Adipocyte (in vitro differentiated cells): ENCODE results near the gene HHLA2.

Source experiments
- DNase-seq: peaks from one replicate; pipeline ENCODE4 v3.0.0-alpha.2; 2015; ENCODE audit warnings: low read depth
- H3K27me3 ChIP-seq: replicated peaks from 2 replicates; pipeline ENCODE4 v1.7.0; 2013; ENCODE audit warnings: mild to moderate bottlenecking, low read length, moderate library complexity; ENCODE audit not compliant: control insufficient read depth, insufficient read depth
- H3K36me3 ChIP-seq: 2 replicates; pipeline ENCODE4 v1.7.0; 2013; ENCODE audit warnings: low read length, mild to moderate bottlenecking, moderate library complexity; ENCODE audit not compliant: control insufficient read depth, insufficient read depth, severe bottlenecking
- H3K4me1 ChIP-seq: 2 replicates; pipeline ENCODE4 v1.7.0; 2013; ENCODE audit warnings: mild to moderate bottlenecking, low read length, moderate library complexity; ENCODE audit not compliant: control insufficient read depth, insufficient read depth
- H3K4me3 ChIP-seq: 2 replicates; pipeline ENCODE4 v1.7.0; 2013; ENCODE audit warnings: mild to moderate bottlenecking, low read length, moderate library complexity
- H3K9ac ChIP-seq: 2 replicates; pipeline ENCODE4 v1.7.0; 2013; ENCODE audit warnings: mild to moderate bottlenecking, low read length, moderate library complexity
- H3K9me3 ChIP-seq: 2 replicates; pipeline ENCODE4 v1.7.0; 2013; ENCODE audit warnings: mild to moderate bottlenecking, low read length, moderate library complexity; ENCODE audit not compliant: control insufficient read depth

The HHLA2 gene

GRCh38 chr3:108380128-108380795, 83.9 kb downstream of the HHLA2 start:
- Histone ChIP-seq H3K9me3 (no peaks in the 10 kb centered on the region), H3K4me3 (no peak overlapping the region), H3K9ac (no peak overlapping the region), H3K4me1 (no peaks in the 10 kb centered on the region), H3K36me3 (no peaks in the 10 kb centered on the region), H3K27me3 (no peaks in the 10 kb centered on the region)
- DNase-seq = no peak

GRCh38 chr3:108381529-108382140, 85.3 kb downstream of the HHLA2 start:
- no peaks in the 10 kb centered on the region for H3K27me3 ChIP-seq
- H3K9ac ChIP-seq = no peak overlapping the region
- H3K36me3 ChIP-seq = no peaks in the 10 kb centered on the region
- no peak overlapping the region for H3K4me3 ChIP-seq
- no peak for DNase-seq
- H3K4me1 ChIP-seq = no peaks in the 10 kb centered on the region
- no peaks in the 10 kb centered on the region for H3K9me3 ChIP-seq

GRCh38 chr3:108383306-108383705, 87.0 kb downstream of the HHLA2 start:
- no peak overlapping the region for H3K9ac ChIP-seq
- no peaks in the 10 kb centered on the region for H3K4me1 ChIP-seq
- H3K9me3 ChIP-seq = no peaks in the 10 kb centered on the region
- H3K27me3 ChIP-seq = peaks cover 3% of the 10 kb centered on the region
- no peak overlapping the region for H3K4me3 ChIP-seq
- no peak for DNase-seq
- no peaks in the 10 kb centered on the region for H3K36me3 ChIP-seq

GRCh38 chr3:108387063-108387462, 90.7 kb downstream of the HHLA2 start:
- Histone ChIP-seq H3K4me1 (peaks cover 7% of the 10 kb centered on the region), H3K36me3 (no peaks in the 10 kb centered on the region), H3K4me3 (no peak overlapping the region), H3K27me3 (peaks cover 3% of the 10 kb centered on the region), H3K9me3 (no peaks in the 10 kb centered on the region), H3K9ac (no peak overlapping the region)
- DNase-seq = no peak

GRCh38 chr3:108388136-108389132, 92.1 kb downstream of the HHLA2 start:
- H3K4me1 ChIP-seq = peaks cover 15% of the 10 kb centered on the region
- no peaks in the 10 kb centered on the region for H3K36me3 ChIP-seq
- no peak overlapping the region for H3K4me3 ChIP-seq
- H3K9ac ChIP-seq = no peak overlapping the region
- peaks cover 3% of the 10 kb centered on the region for H3K27me3 ChIP-seq
- no peak for DNase-seq
- no peaks in the 10 kb centered on the region for H3K9me3 ChIP-seq

GRCh38 chr3:108389372-108389771, 93.0 kb downstream of the HHLA2 start:
- Histone ChIP-seq H3K36me3 (no peaks in the 10 kb centered on the region), H3K4me3 (no peak overlapping the region), H3K9ac (no peak overlapping the region), H3K4me1 (peaks cover 15% of the 10 kb centered on the region), H3K27me3 (peaks cover 3% of the 10 kb centered on the region), H3K9me3 (no peaks in the 10 kb centered on the region)
- DNase-seq = no peak

- peaks cover 2% of the 10 kb centered on the region for H3K27me3 ChIP-seq
- peak; percentile 46 for DNase-seq
- H3K9me3 ChIP-seq = no peaks in the 10 kb centered on the region
- H3K4me1 ChIP-seq = peaks cover 15% of the 10 kb centered on the region
- no peak overlapping the region for H3K9ac ChIP-seq
- H3K36me3 ChIP-seq = no peaks in the 10 kb centered on the region
- H3K4me3 ChIP-seq = no peak overlapping the region
These were observed 95.7 kb downstream of the HHLA2 start for GRCh38 chr3:108391917-108392593.

- H3K9ac ChIP-seq = no peak overlapping the region
- no peaks in the 10 kb centered on the region for H3K36me3 ChIP-seq
- no peak for DNase-seq
- peaks cover 15% of the 10 kb centered on the region for H3K4me1 ChIP-seq
- H3K4me3 ChIP-seq = no peak overlapping the region
- no peaks in the 10 kb centered on the region for H3K27me3 ChIP-seq
- H3K9me3 ChIP-seq = no peaks in the 10 kb centered on the region
These were observed 97.0 kb downstream of the HHLA2 start for GRCh38 chr3:108393128-108393900.

- Histone ChIP-seq H3K9me3 (no peaks in the 10 kb centered on the region), H3K9ac (no peak overlapping the region), H3K27me3 (no peaks in the 10 kb centered on the region), H3K36me3 (no peaks in the 10 kb centered on the region), H3K4me3 (no peak overlapping the region), H3K4me1 (peaks cover 15% of the 10 kb centered on the region)
- no peak for DNase-seq
These were observed 97.7 kb downstream of the HHLA2 start for GRCh38 chr3:108394016-108394415.

- DNase-seq = no peak
- Histone ChIP-seq H3K4me3 (no peak overlapping the region), H3K4me1 (peaks cover 15% of the 10 kb centered on the region), H3K9ac (no peak overlapping the region), H3K36me3 (no peaks in the 10 kb centered on the region), H3K9me3 (no peaks in the 10 kb centered on the region), H3K27me3 (no peaks in the 10 kb centered on the region)
These were observed 98.2 kb downstream of the HHLA2 start for GRCh38 chr3:108394563-108394962.
